ENCODE data around the gene COQ9. TPM values are rescaled to one million over a fixed set of nuclear protein-coding genes. Genes with fewer than 3 reads are reported as not detected.
A peak's percentile ranks its signal among the peaks of the same experiment; 100 is the strongest.

COQ9 gene
- total RNA-seq, 2 experiments from 2014 or later: 38.2 to 40.4 TPM

- DNase-seq: peak; percentile 95
- Mint-ChIP-seq H3K36me3 (ENCODE audit: low read depth) (peaks cover 40% of the 10 kb centered on the region), H3K27me3 (ENCODE audit: low read depth) (no peaks in the 10 kb centered on the region), H3K27ac (peak within 1 kb of the TSS; percentile 100), H3K4me1 (ENCODE audit: low read depth) (peaks cover 29% of the 10 kb centered on the region), H3K9me3 (ENCODE audit: insufficient read depth) (no peaks in the 10 kb centered on the region), H3K4me3 (peak within 1 kb of the TSS; percentile 100)
- ChIA-PET CTCF (interaction anchor here (0.6 to 6.6 kb wide), 28 partner anchors 9 to 273 kb away, joined by 3 to 63 read pairs (median 6); partner anchors contain the start of genes ADGRG5, CIAPIN1, COQ9 and DOK4), POLR2A (interaction anchor here (0.6 to 2.4 kb wide), 13 partner anchors 9 to 160 kb away, joined by 3 to 20 read pairs (median 5); partner anchors contain the start of genes ADGRG5, CIAPIN1, COQ9 and DOK4)
- peak; percentile 97 for ATAC-seq
Measured at GRCh38 chr16:57462209-57462977, 15.1 kb downstream of the COQ9 start, which contains the start of gene POLR2C. TSS of gene POLR2C (plus strand) at chr16:57462679. CDS start at chr16:57462725, 46 bp downstream.

- ChIA-PET CTCF (interaction anchor here (0.6 to 6.6 kb wide), 23 partner anchors 8 to 159 kb away, joined by 3 to 63 read pairs (median 6); partner anchors contain the start of genes ADGRG5, CIAPIN1, COQ9 and DOK4), POLR2A (interaction anchor here (1.0 to 2.4 kb wide), 8 partner anchors 8 to 80 kb away, joined by 4 to 20 read pairs (median 6); partner anchors contain the start of genes ADGRG5, CIAPIN1, COQ9 and DOK4)
- peaks cover 41% of the 10 kb centered on the region for H3K36me3 Mint-ChIP-seq (ENCODE audit: low read depth)
- no peaks in the 10 kb centered on the region for H3K27me3 Mint-ChIP-seq (ENCODE audit: low read depth)
- H3K4me3 Mint-ChIP-seq: peak overlapping the region; percentile 100
- ATAC-seq (peak; percentile 55), DNase-seq (no peak)
- peak overlapping the region; percentile 100 for H3K27ac Mint-ChIP-seq
- H3K4me1 Mint-ChIP-seq (ENCODE audit: low read depth): peaks cover 29% of the 10 kb centered on the region
- H3K9me3 Mint-ChIP-seq (ENCODE audit: insufficient read depth): no peaks in the 10 kb centered on the region
Measured at GRCh38 chr16:57462978-57463362, 15.7 kb downstream of the COQ9 start.

- H3K27me3 Mint-ChIP-seq (ENCODE audit: low read depth): no peaks in the 10 kb centered on the region
- no peaks in the 10 kb centered on the region for H3K9me3 Mint-ChIP-seq (ENCODE audit: insufficient read depth)
- peaks cover 29% of the 10 kb centered on the region for H3K4me1 Mint-ChIP-seq (ENCODE audit: low read depth)
- DNase-seq (no peak), ATAC-seq (no peak)
- POLR2A ChIA-PET: interaction anchor here (0.9 to 1.6 kb wide), 3 partner anchors 9 to 17 kb away, joined by 3 to 6 read pairs (median 4); partner anchors contain the start of genes CIAPIN1 and COQ9
- no peak overlapping the region for H3K4me3 Mint-ChIP-seq
- CTCF ChIA-PET: interaction anchor here (1.2 to 6.6 kb wide), 4 partner anchors 11 to 164 kb away, joined by 4 to 63 read pairs (median 20); partner anchors contain the start of gene DOK4
- H3K36me3 Mint-ChIP-seq (ENCODE audit: low read depth): peaks cover 50% of the 10 kb centered on the region
- H3K27ac Mint-ChIP-seq: no peak overlapping the region
Measured at GRCh38 chr16:57464523-57464922, 17.2 kb downstream of the COQ9 start.

GRCh38 chr16:57468346-57468745, 21.1 kb downstream of the COQ9 start:
- H3K27ac Mint-ChIP-seq: no peak overlapping the region
- peaks cover 53% of the 10 kb centered on the region for H3K36me3 Mint-ChIP-seq (ENCODE audit: low read depth)
- H3K27me3 Mint-ChIP-seq (ENCODE audit: low read depth): no peaks in the 10 kb centered on the region
- no peaks in the 10 kb centered on the region for H3K9me3 Mint-ChIP-seq (ENCODE audit: insufficient read depth)
- ChIA-PET POLR2A (no interaction called here), CTCF (interaction anchor here (0.7 kb wide), 1 partner anchor 52 kb away, joined by 3 read pairs; no protein-coding TSS in a partner anchor)
- ATAC-seq (no peak), DNase-seq (no peak)
- H3K4me1 Mint-ChIP-seq (ENCODE audit: low read depth): peaks cover 27% of the 10 kb centered on the region
- no peak overlapping the region for H3K4me3 Mint-ChIP-seq

GRCh38 chr16:57469046-57469445, 21.8 kb downstream of the COQ9 start:
- POLR2A ChIA-PET: no interaction called here
- CTCF ChIA-PET: no interaction called here
- Mint-ChIP-seq H3K36me3 (ENCODE audit: low read depth) (peaks cover 49% of the 10 kb centered on the region), H3K9me3 (ENCODE audit: insufficient read depth) (no peaks in the 10 kb centered on the region), H3K4me3 (no peak overlapping the region), H3K27me3 (ENCODE audit: low read depth) (no peaks in the 10 kb centered on the region), H3K4me1 (ENCODE audit: low read depth) (peaks cover 20% of the 10 kb centered on the region), H3K27ac (no peak overlapping the region)
- ATAC-seq: no peak
- DNase-seq: no peak

GRCh38 chr16:57469917-57470470, 22.7 kb downstream of the COQ9 start:
- peaks cover 42% of the 10 kb centered on the region for H3K36me3 Mint-ChIP-seq (ENCODE audit: low read depth)
- no peak for DNase-seq

GRCh38 chr16:57470711-57471110, 23.4 kb downstream of the COQ9 start:
- no peaks in the 10 kb centered on the region for H3K27me3 Mint-ChIP-seq (ENCODE audit: low read depth)
- ATAC-seq: no peak
- H3K4me3 Mint-ChIP-seq: no peak overlapping the region
- no peak for DNase-seq
- no peaks in the 10 kb centered on the region for H3K9me3 Mint-ChIP-seq (ENCODE audit: insufficient read depth)
- no peak overlapping the region for H3K27ac Mint-ChIP-seq
- POLR2A ChIA-PET: interaction anchor here (1.5 kb wide), 1 partner anchor 8 kb away, joined by 5 read pairs; the partner anchor contains the start of gene POLR2C
- peaks cover 21% of the 10 kb centered on the region for H3K4me1 Mint-ChIP-seq (ENCODE audit: low read depth)
- H3K36me3 Mint-ChIP-seq (ENCODE audit: low read depth): peaks cover 36% of the 10 kb centered on the region
- CTCF ChIA-PET: interaction anchor here (1.9 to 2.0 kb wide), 2 partner anchors 8 to 49 kb away, joined by 6 to 8 read pairs; partner anchors contain the start of gene POLR2C

More at GRCh38 chr16:57469917-57470470, 22.7 kb downstream of the COQ9 start:
- no peak overlapping the region for H3K27ac Mint-ChIP-seq
- H3K4me3 Mint-ChIP-seq: no peak overlapping the region
- no peak for ATAC-seq
- H3K27me3 Mint-ChIP-seq (ENCODE audit: low read depth): no peaks in the 10 kb centered on the region
- H3K9me3 Mint-ChIP-seq (ENCODE audit: insufficient read depth): no peaks in the 10 kb centered on the region
- ChIA-PET CTCF (interaction anchor here (2.0 kb wide), 1 partner anchor 8 kb away, joined by 8 read pairs; the partner anchor contains the start of gene POLR2C), POLR2A (no interaction called here)
- peaks cover 18% of the 10 kb centered on the region for H3K4me1 Mint-ChIP-seq (ENCODE audit: low read depth)

GRCh38 chr16:57471209-57471608, 23.9 kb downstream of the COQ9 start:
- ChIA-PET POLR2A (interaction anchor here (1.5 kb wide), 1 partner anchor 9 kb away, joined by 5 read pairs; the partner anchor contains the start of gene POLR2C), CTCF (interaction anchor here (1.9 to 2.0 kb wide), 2 partner anchors 9 to 48 kb away, joined by 6 to 8 read pairs; partner anchors contain the start of gene POLR2C)
- ATAC-seq (no peak), DNase-seq (no peak)
- H3K27me3 Mint-ChIP-seq (ENCODE audit: low read depth): no peaks in the 10 kb centered on the region
- peaks cover 24% of the 10 kb centered on the region for H3K4me1 Mint-ChIP-seq (ENCODE audit: low read depth)
- no peak overlapping the region for H3K27ac Mint-ChIP-seq
- peaks cover 31% of the 10 kb centered on the region for H3K36me3 Mint-ChIP-seq (ENCODE audit: low read depth)
- H3K9me3 Mint-ChIP-seq (ENCODE audit: insufficient read depth): no peaks in the 10 kb centered on the region
- no peak overlapping the region for H3K4me3 Mint-ChIP-seq

- H3K27ac Mint-ChIP-seq: peak overlapping the region; percentile 39
- peaks cover 31% of the 10 kb centered on the region for H3K4me1 Mint-ChIP-seq (ENCODE audit: low read depth)
- no peak overlapping the region for H3K4me3 Mint-ChIP-seq
- no peak for ATAC-seq
- no peak for DNase-seq
- no peaks in the 10 kb centered on the region for H3K27me3 Mint-ChIP-seq (ENCODE audit: low read depth)
- H3K36me3 Mint-ChIP-seq (ENCODE audit: low read depth): peaks cover 28% of the 10 kb centered on the region
- no peaks in the 10 kb centered on the region for H3K9me3 Mint-ChIP-seq (ENCODE audit: insufficient read depth)
- ChIA-PET POLR2A (interaction anchor here (0.6 to 1.5 kb wide), 3 partner anchors 10 to 1719 kb away, joined by 3 to 7 read pairs (median 5); partner anchors contain the start of gene POLR2C), CTCF (interaction anchor here (1.9 to 2.0 kb wide), 2 partner anchors 10 to 47 kb away, joined by 6 to 8 read pairs; partner anchors contain the start of gene POLR2C)
Measured at GRCh38 chr16:57471852-57472664, 24.8 kb downstream of the COQ9 start.

GRCh38 chr16:57472665-57473060, 25.4 kb downstream of the COQ9 start:
- peaks cover 31% of the 10 kb centered on the region for H3K4me1 Mint-ChIP-seq (ENCODE audit: low read depth)
- H3K27me3 Mint-ChIP-seq (ENCODE audit: low read depth): no peaks in the 10 kb centered on the region
- DNase-seq: no peak
- ChIA-PET POLR2A (interaction anchor here (0.6 kb wide), 2 partner anchors 28 to 1720 kb away, joined by 3 to 7 read pairs; no protein-coding TSS in a partner anchor), CTCF (interaction anchor here (1.9 to 5.1 kb wide), 2 partner anchors 11 to 47 kb away, joined by 6 to 28 read pairs; partner anchors contain the start of gene POLR2C)
- ATAC-seq: no peak
- H3K4me3 Mint-ChIP-seq: no peak overlapping the region
- H3K36me3 Mint-ChIP-seq (ENCODE audit: low read depth): peaks cover 25% of the 10 kb centered on the region
- no peaks in the 10 kb centered on the region for H3K9me3 Mint-ChIP-seq (ENCODE audit: insufficient read depth)
- H3K27ac Mint-ChIP-seq: peak overlapping the region; percentile 30

Data from activated CD8-positive, alpha-beta T cell treated with anti-CD3 and anti-CD28 coated beads, Interleukin-2, amount 10 ng/mL, durations not matched to agents 7 days and 5 days (primary cell).